H1 (cell line): ENCODE measurements around the gene XPNPEP3. TPM values are rescaled to one million over a fixed set of nuclear protein-coding genes. Genes with fewer than 3 reads are reported as not detected.

Experiments used
- MAX ChIP-seq: IDR thresholded peaks from 2 replicates; pipeline ENCODE4 v1.6.1; 2012; ENCODE audit warnings: inconsistent platforms
- POLR2AphosphoS5 ChIP-seq: IDR thresholded peaks from 2 replicates; pipeline ENCODE4 v1.6.1; 2011; ENCODE audit warnings: low read depth, low read length
- SUZ12 ChIP-seq: fragments of 200-600 bp; sonication (generic); IDR thresholded peaks from 2 replicates; pipeline ENCODE4 v1.6.1; 2012; ENCODE audit warnings: mild to moderate bottlenecking, inconsistent platforms, low read length, moderate library complexity, mixed read lengths
- polyA plus RNA-seq, 7 experiments: library from polyadenylated mRNA; depleted of rRNA in 3 of 7; stranded (reverse) in 5 of 7; unstranded in 2 of 7; fragments of >200 nt in 5 of 7; fragments of 200-250 nt in 2 of 7; gene quantifications; 1 replicate in 5 of 7; 2 replicates in 1 of 7; 4 replicates in 1 of 7; pipeline versions ENCODE4 v1.2.1 to v1.2.3, GENCODE V29; 2011 to 2013; ENCODE audit warnings: missing spikeins in 2 of 7, mixed read lengths in 2 of 7
- total RNA-seq: library from RNA; stranded (reverse); fragmentation: NEBNext Ultra II Directional; extraction: Animal tissue kit (Norgen Biotek cat#: 25700); gene quantifications from 2 replicates; pipeline ENCODE4 v1.2.1, GENCODE V29; 2021

XPNPEP3 gene
- total and polyA plus RNA-seq, 2 of the 8 experiments (the other 6 are each of a cell fraction or from before 2014, with no cell fraction given): 25.8 to 29.2 TPM

DNA sequence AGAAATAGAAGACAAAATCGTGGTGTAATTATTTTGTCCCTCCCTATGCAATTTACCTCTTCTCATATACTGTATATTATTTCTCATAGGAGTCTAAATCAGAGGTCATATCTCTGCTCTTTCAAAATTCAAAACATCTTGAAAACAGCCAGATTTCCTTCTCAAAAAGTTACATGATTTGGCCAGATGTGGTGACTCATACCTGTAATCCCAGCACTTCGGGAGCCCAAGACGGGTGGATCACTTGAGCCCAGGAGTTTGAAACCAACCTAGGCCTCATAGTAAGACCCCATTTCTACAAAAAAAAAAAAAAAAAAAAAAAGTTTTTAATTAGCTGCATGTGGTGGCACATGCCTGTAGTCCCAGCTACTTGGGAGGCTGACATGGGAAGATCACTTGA lies 33.9 kb downstream of the XPNPEP3 start (continued):
- no peak for TF ChIP-seq POLR2AphosphoS5
- no peak for TF ChIP-seq MAX
- TF ChIP-seq SUZ12: no peak
